Brain microvascular endothelial cell (primary cell): ENCODE data around the gene CDH4.

ENCODE experiments used
- DNase-seq: peaks from one replicate; pipeline ENCODE4 v3.0.0-alpha.2; 2020
- H3K27ac ChIP-seq: fragments of 250-450 bp; sonication (Bioruptor Pico); 2 replicates; pipeline ENCODE4 v1.5.1; 2020; ENCODE audit warnings: mild to moderate bottlenecking, moderate library complexity
- H3K27me3 ChIP-seq: fragments of 250-450 bp; sonication (Bioruptor Pico); replicated peaks from 2 replicates; pipeline ENCODE4 v1.5.1; 2020; ENCODE audit warnings: mild to moderate bottlenecking
- H3K36me3 ChIP-seq: fragments of 250-450 bp; sonication (Bioruptor Pico); replicated peaks from 2 replicates; pipeline ENCODE4 v1.5.1; 2020; ENCODE audit warnings: mild to moderate bottlenecking
- H3K4me3 ChIP-seq: 2 replicates; pipeline ENCODE4 v1.5.1; 2011; ENCODE audit warnings: low read depth, mild to moderate bottlenecking, control low read depth, low read length, moderate library complexity
- CTCF ChIP-seq: IDR thresholded peaks from 2 replicates; pipeline ENCODE4 v1.5.1; 2011; ENCODE audit warnings: low read depth, mild to moderate bottlenecking, moderate library complexity, low read length, control low read depth, inconsistent platforms; ENCODE audit errors: missing control alignments
- in situ Hi-C: cut with HindIII; loops from 2 replicates; pipeline ENCODE4 v1.10.0; 2017; ENCODE audit warnings: low sequenced_read_pairs, low pct_ligation_motif_present

Gene CDH4

GRCh38 chr20:61908057-61909026, 656.3 kb downstream of the CDH4 start:
- Histone ChIP-seq H3K27ac (no peak overlapping the region), H3K27me3 (no peaks in the 10 kb centered on the region), H3K4me3 (no peak overlapping the region), H3K36me3 (no peaks in the 10 kb centered on the region)
- no peak for TF ChIP-seq CTCF
- DNase-seq, result no peak
- in situ Hi-C loops, result no loop called here

GRCh38 chr20:61909028-61909427, 657.0 kb downstream of the CDH4 start:
- in situ Hi-C loops, result no loop called here
- Histone ChIP-seq H3K27ac (no peak overlapping the region), H3K36me3 (no peaks in the 10 kb centered on the region), H3K27me3 (no peaks in the 10 kb centered on the region), H3K4me3 (no peak overlapping the region)
- DNase-seq, result no peak
- TF ChIP-seq CTCF, result no peak

GRCh38 chr20:61909821-61910220, 657.8 kb downstream of the CDH4 start:
- Histone ChIP-seq H3K27me3 (no peaks in the 10 kb centered on the region), H3K36me3 (no peaks in the 10 kb centered on the region), H3K4me3 (no peak overlapping the region), H3K27ac (no peak overlapping the region)
- no peak for DNase-seq
- no peak for TF ChIP-seq CTCF
- in situ Hi-C loops, result no loop called here

- in situ Hi-C loops, result no loop called here
Measured at GRCh38 chr20:61911824-61912223, 659.8 kb downstream of the CDH4 start.

GRCh38 chr20:61912665-61913422, 660.8 kb downstream of the CDH4 start:
- TF ChIP-seq CTCF, result no peak
- DNase-seq, result no peak
- in situ Hi-C loops, result no loop called here
- H3K27ac ChIP-seq, result no peak overlapping the region
- no peak overlapping the region for H3K4me3 ChIP-seq
- no peaks in the 10 kb centered on the region for H3K36me3 ChIP-seq
- no peaks in the 10 kb centered on the region for H3K27me3 ChIP-seq

More at GRCh38 chr20:61911824-61912223, 659.8 kb downstream of the CDH4 start:
- no peak for DNase-seq
- Histone ChIP-seq H3K27ac (no peak overlapping the region), H3K4me3 (no peak overlapping the region), H3K27me3 (no peaks in the 10 kb centered on the region), H3K36me3 (no peaks in the 10 kb centered on the region)
- no peak for TF ChIP-seq CTCF
